CD4-positive, alpha-beta T cell treated with Interleukin-1 beta for 1 hour (primary cell): ENCODE measurements around the gene MARCHF7.
A peak's percentile ranks its signal among the peaks of the same experiment; 100 is the strongest.
"Not testable (repeated sequence)": the region's sequence is repeated elsewhere in the genome, so short reads cannot be mapped to it uniquely, and the experiment has no call there.

Source experiments
- DNase-seq, 2 donors: peaks; one replicate each; pipeline ENCODE4 v3.0.0-alpha.2; 2020 to 2022

Gene MARCHF7, protein sequence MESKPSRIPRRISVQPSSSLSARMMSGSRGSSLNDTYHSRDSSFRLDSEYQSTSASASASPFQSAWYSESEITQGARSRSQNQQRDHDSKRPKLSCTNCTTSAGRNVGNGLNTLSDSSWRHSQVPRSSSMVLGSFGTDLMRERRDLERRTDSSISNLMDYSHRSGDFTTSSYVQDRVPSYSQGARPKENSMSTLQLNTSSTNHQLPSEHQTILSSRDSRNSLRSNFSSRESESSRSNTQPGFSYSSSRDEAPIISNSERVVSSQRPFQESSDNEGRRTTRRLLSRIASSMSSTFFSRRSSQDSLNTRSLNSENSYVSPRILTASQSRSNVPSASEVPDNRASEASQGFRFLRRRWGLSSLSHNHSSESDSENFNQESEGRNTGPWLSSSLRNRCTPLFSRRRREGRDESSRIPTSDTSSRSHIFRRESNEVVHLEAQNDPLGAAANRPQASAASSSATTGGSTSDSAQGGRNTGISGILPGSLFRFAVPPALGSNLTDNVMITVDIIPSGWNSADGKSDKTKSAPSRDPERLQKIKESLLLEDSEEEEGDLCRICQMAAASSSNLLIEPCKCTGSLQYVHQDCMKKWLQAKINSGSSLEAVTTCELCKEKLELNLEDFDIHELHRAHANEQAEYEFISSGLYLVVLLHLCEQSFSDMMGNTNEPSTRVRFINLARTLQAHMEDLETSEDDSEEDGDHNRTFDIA

DNA sequence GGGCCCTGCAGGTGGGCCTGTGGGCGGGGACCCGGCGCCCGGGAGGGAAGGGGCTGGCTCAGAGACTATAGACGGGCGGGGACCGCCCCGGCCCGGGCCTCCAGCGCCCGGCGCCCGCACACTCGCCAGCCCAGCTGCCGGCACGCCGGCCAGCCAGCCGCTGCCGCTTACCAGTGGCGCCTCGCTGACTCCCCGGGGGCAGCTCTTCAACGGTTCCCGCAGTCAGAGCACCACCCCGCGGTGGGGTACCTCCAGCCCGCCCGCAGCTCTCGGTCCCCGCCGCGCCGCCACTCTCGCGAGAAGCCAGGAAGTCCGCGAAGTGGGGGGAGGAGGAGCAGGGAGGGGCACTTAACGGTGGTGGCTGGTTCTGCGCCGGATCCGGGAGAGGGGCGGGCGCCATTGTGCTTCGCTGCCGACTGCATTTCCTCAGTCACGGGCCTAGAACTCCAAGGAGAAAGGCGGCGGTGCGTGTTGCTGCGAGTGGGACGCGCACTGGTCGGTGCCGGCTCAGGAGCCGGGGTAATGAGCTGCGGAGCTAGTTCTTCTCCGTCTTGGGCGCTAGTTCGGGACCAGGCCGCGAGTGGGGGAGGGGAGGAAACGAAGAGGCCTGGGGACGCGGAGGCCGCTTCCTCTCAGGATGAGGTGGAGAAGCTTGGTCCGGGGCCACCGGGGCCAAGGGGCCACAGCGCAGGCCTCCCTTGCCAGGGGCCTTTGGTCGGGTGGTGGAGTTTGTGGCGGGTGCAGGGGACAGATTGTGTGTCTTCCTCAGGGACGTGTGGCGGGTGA is at the start of gene MARCHF7:
MARCHF7 (plus strand) TSS at position 364 of the 786 bp plus-strand sequence. CDS start 16,517 bp downstream, outside the sequence.
- DNase-seq = peak; percentile 97

DNA sequence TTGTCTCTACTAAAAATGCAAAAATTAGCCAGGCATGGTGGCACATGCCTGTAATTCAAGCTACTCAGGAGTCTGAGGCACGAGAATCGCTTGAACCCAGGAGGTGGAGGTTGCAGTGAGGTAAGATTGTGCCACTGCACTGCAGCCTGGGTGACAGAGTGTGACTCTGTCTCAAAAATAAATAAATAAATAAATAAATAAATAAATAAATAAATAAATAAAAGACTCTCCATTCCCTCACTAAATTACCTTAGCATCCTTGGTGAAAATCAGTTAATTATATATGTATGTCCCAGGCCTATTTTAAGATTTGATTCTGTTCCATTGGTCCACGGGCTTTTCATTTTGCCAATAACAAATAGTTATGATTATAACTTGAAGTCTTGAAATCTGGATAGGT is 44.9 kb upstream of the MARCHF7 start:
- not testable (repeated sequence) for DNase-seq

DNA sequence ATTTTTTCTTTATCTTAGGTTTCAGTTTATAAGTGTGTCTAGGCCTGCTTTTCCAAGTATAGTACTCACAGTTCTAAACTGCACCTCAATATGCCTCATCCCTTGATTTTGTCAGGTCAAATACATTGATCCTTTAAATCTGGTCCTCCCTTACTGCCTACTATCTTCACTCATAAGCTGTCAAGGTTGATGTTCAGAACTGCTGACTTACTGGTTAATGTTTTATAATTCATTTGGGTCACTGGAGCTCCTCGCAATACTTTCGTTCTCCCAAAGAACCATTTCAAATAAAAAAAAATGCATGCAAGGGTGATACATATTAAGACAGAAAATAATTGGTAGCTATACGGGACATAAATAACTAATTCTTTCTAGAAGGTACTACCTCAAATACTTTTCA is 41.3 kb upstream of the MARCHF7 start:
- no peak for DNase-seq

DNA sequence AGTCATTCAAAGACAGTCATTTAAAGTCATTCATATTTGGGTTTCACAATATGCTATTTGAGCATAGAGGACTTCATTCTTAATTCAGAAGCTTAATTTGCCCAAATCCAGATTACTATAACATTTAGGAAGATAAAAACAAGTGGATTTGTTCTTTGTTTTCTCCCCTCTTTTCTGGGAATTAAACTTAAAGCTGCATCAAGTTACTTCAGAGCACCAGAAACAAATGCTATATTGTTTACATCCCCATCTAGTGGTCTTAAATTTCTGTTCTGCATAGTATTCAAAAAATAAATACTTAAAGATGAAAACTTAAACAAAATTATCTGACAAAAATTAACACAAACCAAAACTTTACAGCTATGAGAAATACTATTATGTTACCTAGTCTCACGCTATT is 34.7 kb upstream of the MARCHF7 start:
- DNase-seq = no peak

DNA sequence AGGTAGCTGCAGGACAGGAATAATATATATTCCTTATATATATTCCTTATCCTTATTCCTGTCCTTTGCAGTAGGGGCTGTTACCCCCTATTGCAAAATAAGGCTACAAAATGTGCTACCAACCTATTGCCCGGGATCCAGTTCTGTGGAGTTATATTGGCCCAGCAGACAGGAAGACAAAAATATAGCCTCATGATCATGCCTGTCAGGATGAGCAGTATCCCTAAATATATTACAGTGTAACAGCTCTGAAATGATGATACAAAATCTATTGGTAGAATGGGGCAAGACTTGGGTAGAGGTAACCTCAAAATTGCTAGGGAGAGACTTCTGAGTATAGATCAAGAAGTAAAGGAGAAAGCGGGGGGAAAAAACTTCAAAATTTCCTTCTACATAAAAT is 31.6 kb upstream of the MARCHF7 start:
- DNase-seq = no peak

DNA sequence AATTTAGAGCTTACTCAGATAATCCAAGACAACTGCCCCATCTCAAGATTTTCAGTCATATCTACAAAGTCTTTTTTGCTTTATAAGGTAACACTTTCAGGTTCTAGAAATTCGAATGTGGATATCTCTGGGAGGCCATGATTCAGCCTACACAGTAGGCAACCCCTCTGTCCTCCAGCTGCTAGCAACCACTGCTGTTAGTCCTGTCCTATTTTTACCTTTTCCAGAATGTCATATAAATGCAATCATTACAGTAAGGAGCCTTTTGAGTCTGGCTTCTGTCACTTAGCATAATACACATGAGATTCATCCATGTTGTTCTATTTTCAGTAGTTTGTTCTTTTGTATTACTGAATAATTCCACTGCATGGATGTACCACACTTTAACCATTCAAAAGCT is 28.5 kb upstream of the MARCHF7 start:
- no peak for DNase-seq

DNA sequence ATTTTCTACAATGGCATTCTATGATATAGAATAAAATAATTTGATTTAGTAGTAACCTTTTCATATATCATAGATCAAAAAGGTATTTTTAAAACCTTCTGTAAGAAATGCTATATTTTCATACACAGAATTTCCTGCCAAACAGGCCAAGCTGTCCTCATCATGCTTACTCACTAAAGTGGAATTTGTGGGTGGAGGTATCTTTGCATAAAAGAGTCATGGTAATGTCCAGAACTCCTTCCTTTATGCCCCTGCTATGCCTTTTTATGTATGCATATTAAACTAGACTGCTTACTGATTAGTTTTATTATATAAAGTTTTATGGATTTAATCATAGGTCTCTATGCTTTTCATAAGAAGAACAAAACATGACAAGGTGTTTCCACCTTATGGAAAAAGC is 27.5 kb upstream of the MARCHF7 start:
- DNase-seq = no peak

DNA sequence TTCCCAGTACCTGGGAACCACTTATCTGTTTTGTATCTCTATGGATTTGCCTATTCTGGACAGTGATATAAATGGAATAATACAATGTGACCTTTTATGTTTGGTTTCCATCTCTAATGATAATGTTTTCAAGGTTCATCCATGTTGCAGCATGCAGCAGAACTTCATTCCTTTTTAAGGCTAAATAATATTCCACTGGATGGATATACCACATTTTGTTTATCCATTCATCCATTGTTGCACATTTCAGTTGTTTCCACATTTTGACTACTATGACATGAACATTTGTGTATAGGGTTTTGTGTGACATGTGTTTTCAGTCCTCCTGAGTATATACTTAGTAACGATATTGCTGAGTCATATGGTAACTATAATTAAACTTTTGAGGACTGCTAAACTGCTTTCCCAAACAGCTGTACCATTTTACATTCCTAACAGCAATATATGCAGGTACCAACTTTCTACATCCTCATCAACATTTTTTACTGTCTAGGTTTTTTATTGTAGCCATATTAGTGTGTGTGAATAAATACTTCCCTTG is 17.7 kb upstream of the MARCHF7 start:
- no peak for DNase-seq

DNA sequence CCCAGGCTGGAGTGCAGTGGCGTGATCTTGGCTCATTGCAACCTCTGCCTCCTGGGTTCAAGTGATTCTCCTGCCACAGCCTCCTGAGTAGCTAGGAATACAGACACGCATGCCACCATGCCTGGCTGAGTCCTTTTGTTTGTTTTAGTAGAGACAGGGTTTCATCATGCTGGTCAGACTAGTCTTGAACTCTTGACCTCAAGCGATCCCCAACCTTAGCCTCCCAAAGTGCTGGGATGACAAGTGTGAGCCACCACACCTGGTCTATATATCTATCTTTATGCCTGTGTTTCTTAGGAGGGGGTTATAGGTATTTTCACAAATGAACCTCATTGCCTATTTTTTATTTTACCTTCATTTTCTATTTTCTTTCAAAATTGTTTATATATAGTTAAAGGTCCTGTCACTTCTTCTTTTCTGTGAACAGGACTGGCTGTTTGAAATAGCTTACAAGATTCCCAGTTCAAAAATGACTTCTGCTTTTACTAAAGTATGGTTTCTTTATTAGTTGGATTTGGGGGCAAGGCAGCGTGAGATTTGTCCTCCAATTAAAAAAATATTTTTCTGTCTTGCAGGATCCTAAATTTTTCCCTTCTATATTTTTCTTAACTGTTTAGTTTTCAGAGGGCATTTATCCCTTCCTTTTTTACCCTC is 16.4 kb upstream of the MARCHF7 start:
- no peak for DNase-seq

DNA sequence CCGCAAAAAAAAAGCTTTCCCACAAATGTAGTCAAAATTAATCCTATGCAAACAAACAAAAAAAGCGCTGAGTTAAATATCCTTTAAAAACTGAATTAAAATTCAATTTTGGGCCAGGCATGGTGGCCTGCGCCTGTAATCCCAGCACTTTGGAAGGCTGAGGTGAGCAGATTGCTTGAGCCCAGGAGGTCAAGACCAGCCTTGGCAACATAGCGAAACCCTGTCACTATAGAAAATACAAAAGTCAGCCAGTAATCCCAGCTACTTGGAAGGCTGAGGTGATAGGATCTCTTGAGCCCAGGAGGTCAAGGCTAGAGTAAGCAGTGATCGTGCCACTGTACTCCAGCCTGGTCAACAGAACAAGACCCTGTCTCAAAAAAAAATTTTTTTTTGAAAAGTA is 8.8 kb upstream of the MARCHF7 start:
- no peak for DNase-seq

DNA sequence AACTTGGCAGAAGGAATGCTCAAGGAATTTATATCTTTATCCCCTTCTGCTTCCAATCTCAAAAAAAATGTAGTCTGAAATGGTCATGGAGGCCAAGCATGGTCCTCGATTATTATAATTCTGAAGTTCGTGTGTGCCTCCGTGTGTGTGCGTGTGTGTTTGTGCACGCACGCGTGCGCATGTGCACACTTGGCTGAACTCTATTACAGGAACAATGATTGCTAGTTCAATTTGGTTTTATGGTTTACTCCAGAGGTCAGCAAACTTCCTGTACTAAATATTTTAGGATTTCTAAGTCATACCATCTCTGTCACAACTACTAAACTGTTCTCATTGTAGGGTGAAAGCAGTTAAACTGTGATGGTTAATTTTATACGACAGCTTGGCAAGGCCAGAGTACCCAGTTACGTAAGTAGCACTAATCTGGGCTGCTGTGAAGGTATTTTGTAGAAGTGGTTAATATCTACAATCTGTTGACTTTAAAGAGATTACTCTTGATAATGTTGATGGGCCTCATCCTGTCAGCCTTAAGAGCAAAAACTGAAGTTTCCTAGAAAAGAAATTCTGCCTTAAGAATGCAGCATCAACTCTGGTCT is 5.8 kb upstream of the MARCHF7 start:
- no peak for DNase-seq

DNA sequence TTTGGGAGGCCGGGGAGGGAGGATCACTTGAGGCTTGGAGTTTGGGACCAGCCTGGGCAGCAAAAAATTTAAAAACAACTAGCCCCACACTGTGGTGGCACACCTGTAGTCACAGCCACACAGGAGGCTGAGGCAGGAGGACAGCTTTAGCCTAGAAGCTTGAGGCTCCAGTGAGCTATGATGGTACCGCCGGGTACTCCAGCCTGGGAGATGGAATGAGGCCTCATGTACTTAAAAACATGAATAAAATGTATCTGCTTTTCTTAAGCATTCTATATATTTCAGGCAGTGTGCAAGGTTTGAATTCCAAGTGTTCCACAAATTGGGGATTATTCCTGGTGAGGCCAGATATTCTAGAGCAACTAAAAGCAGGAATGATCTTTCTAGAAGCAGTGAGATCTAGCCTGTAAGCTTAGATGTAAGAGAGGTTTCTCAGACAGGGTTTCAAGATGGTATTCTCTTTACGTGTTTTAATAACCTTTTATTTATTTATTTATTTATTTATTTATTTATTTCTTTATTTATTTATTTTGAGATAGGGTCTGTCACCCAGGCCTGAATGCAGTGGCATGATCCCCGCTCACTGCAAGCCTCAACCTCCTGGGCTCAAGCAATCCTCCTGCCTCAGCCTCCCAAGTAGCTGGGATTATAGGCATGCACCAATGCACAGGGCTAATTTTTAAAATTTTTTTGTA is 4.1 kb upstream of the MARCHF7 start:
- DNase-seq = no peak

DNA sequence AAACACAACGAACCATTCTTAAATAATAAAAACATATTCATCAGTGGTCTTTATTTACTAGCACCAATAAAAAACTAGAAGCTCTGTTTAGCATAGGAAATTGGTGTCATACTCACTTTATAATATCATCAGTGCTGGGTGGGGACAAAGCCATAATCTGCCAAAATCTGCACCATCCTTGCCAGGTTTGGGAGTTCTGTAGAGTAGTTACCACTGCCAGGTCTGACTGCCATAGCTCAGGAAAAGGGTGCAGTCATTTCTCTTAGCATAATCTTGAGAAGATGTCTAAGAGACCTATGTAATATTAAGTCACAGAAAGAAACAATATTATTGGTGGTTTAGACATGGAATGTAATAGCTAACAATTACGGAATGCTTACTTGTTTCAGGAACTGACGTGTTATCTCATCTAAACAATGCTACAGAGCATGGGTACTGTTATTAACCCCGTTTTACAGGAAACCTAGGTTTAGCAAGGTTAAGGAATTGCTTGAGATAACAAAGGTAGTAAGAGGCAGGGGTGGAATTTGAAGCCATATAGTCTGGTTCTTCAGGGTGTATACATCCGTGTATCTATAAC is 1.6 kb upstream of the MARCHF7 start:
- DNase-seq = no peak

DNA sequence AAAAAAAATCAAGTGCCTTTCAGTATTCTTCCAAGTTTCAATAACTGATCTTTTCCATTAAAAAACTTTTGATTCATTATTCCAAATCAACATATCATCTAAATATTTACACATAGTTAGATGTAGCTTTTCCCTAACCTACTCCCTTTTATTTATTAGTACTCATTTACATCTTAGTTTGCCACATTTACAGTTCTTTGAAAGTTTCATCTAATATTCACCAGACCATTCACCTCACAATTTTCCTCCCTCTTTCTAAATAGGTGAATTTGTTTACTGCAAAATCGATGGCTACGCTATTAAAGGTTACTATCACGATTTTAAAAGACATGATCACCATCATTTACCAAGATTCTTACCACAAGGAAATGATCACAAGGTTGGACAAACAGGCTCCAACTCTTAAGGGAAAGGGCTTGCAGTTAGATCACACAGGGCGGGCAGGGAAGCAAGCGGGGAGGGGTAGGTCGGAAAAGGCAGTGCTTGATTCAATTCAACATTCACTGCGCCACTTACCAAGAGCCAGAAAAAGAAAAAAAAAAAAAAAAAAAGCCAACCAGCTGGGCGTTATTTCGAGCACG is 654 bp upstream of the MARCHF7 start:
- DNase-seq = no peak

DNA sequence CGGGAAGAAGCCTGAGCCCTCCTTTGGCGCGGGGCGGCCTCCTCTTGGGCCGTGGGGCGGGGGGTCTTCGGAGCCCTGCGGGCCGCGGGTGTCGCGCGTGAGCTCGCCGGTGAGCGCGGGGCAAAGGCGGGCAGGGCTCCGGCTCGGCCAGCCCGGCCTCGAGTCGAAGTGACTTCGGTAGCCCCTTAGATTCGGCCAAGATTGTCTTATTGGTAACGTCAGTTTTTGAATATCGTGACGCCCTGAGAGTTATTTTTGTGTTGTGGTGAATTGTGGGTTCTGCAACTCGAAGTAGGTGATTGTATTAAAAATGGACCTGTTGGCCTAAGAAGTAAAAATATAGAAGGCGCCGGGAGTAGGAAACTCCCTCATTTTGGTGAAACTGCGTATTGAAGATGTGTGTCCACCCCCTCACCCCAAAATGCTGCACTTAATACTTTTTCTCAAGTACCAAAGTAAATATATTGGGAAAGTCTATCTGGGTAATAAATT is 669 bp downstream of the MARCHF7 start:
- DNase-seq = peak in 1 of 2 donors; percentile 54

DNA sequence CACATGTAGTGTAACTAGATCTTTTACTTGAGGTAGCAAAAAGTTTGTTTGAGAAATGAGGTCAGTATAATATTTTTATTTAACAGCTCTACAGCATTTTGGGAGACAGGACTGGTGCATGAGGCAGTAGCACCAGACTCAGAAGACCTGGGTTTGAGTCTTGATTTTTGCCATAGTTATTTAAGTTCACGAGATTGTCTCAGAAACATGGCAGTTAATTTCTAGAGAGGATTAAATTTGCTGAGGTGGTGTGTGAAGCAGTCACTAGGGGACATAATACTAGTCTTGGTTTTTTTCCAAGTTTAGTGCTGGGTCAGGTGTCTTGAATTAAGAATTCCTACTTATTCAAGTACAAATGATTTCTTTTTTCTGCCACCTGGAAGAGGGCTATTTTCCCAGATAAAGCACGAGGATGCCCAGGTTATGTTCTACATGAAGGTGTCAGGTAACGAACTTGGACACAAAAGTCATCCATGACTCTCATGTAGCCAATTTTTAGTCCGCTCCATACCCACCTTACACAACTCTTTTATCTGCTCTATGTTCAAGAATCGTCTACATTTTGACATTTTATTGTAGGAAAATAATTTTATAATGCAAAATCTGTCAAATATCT is 1.4 kb downstream of the MARCHF7 start:
- peak in 1 of 2 donors; percentile 18 for DNase-seq

DNA sequence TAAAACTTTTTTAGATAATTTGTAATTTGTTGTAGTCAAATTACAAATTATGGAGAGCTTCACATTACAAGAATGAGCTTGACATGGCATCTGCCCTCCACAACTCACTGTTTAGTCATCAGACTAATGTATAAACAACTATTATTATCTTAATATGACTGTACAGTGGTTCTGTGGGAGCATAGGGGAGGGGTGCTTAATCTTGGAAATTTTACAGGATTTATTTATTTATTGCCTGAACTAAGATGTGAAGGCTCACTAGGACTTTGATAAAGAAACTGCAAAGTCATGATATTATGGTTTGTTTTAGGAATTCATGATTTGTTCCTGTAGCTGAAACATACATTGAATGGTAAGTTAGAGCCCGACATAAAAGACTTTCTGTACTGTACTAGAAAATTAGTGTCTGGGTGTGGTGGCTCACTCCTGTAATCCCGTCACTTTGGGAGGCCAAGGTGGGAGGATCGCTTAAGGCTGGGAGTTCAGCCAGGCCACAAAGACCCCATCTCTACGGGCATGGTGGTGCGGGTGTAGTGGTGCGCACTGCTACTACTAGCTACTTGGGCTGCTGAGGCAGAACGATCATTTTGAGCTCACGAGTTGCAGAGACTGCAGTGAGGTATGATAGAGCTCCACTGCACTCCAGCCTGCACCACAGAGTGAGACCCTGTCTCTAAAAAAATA is 2.1 kb downstream of the MARCHF7 start:
- DNase-seq = no peak

DNA sequence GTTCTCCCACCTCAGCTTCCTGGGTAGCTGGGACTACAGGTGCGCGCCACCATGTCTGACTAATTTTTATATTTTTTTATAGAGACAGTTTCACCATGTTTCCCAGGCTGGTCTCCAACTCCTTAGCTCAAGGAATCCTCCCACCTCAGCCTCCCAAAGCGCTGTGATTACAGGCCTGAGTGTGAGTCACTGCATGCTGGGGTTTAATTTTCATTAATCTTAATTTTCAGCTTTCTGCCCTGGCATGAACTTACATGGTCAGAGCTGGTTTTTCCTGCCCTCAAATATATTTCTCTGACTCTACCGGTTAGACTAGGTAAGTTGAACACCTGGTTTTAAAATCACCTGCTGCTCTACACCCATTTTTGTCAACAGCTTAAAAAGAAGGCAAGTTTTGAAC is 3.1 kb downstream of the MARCHF7 start:
- DNase-seq = no peak

DNA sequence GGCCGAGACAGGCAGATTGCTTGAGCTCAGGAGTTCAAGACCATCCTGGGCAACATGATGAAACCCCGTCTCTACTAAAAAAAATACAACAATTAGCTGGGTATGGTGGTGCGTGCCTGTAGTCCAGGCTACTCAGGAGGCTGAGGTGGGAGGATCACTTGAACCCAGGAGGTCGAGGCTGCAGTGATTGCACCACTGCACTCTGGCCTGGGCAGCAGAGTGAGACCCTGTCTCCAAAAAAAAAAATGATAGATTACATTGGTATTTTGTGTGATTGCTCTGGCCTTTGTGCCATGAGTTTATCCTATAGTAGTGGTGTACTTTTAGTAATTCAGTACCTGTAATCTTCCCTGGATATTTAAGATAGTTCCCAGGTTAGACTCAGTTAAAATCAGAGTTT is 4.1 kb downstream of the MARCHF7 start:
- DNase-seq = not testable (repeated sequence)

DNA sequence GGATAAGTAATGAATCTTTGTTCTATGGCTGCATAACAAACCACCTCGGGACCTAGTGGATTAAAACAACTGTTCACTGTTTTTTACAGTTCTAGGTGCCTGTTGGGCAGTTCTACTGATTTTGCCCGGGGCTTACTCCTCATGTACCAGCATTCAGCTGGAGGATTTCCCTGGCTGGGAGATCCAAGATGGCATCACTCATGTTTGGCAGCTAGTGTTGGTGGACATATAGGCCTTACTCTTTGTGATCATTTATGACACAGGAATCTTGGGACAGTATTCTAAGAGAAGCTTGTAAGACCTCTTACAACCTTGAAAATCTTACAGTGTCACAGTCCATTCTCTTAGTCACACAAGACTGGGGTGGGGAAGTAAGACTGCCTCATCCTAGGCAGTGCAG is 4.6 kb downstream of the MARCHF7 start:
- no peak for DNase-seq
